HepG2 (cell line): ENCODE data around the gene RESP18. TPM values are rescaled to one million over a fixed set of nuclear protein-coding genes. Genes with fewer than 3 reads are reported as not detected.
A peak's percentile ranks its signal among the peaks of the same experiment; 100 is the strongest.

Experiments used
- FIP1L1 ChIP-seq: fragments of 200-400 bp; formaldehyde crosslinking; IDR thresholded peaks from 2 replicates; pipeline ENCODE4 v1.6.1; 2018; ENCODE audit warnings: low read depth, mild to moderate bottlenecking, low read length, moderate library complexity, borderline replicate concordance; ENCODE audit not compliant: insufficient read depth
- HES4 ChIP-seq: sonication (generic); formaldehyde crosslinking; IDR thresholded peaks from 2 replicates; pipeline ENCODE4 v1.9.0; 2021; ENCODE audit warnings: mild to moderate bottlenecking, missing genetic modification reagents, borderline replicate concordance
- HIVEP1 ChIP-seq: sonication (generic); formaldehyde crosslinking; IDR thresholded peaks from 2 replicates; pipeline ENCODE4 v1.4.0; 2020; ENCODE audit warnings: mild to moderate bottlenecking, missing genetic modification reagents
- JDP2 ChIP-seq: sonication (generic); formaldehyde crosslinking; IDR thresholded peaks from 2 replicates; pipeline ENCODE4 v1.8.1; 2022; ENCODE audit warnings: missing genetic modification reagents, borderline replicate concordance
- PRDM10 ChIP-seq: sonication (generic); formaldehyde crosslinking; IDR thresholded peaks from 2 replicates; pipeline ENCODE4 v1.4.0; 2020; ENCODE audit warnings: low read depth, missing genetic modification reagents
- SNAI1 ChIP-seq: sonication (generic); formaldehyde crosslinking; IDR thresholded peaks from 2 replicates; pipeline ENCODE4 v1.5.0; 2020; ENCODE audit warnings: mild to moderate bottlenecking, missing genetic modification reagents, borderline replicate concordance
- ZFP41 ChIP-seq: sonication (generic); formaldehyde crosslinking; IDR thresholded peaks from 2 replicates; pipeline ENCODE4 v1.4.0; 2020; ENCODE audit warnings: mild to moderate bottlenecking, missing genetic modification reagents, borderline replicate concordance
- ZNF432 ChIP-seq: sonication (generic); formaldehyde crosslinking; IDR thresholded peaks from 2 replicates; pipeline ENCODE4 v1.5.0; 2020; ENCODE audit warnings: missing genetic modification reagents, mild to moderate bottlenecking, borderline replicate concordance
- polyA plus RNA-seq, 8 experiments: library from polyadenylated mRNA; depleted of rRNA in 3 of 8; stranded (reverse) in 7 of 8; unstranded in 1 of 8; fragments of >200 nt; fragmentation: Illumina TruSeq in 4 of 8; extraction: Trizol in 4 of 8; gene quantifications; 2 replicates each; pipeline versions ENCODE4 v1.2.1 to v1.2.3, GENCODE V29; 2011 to 2016; ENCODE audit warnings: low read depth in 4 of 8, missing spikeins in 1 of 8, mixed read lengths in 1 of 8; ENCODE audit not compliant: insufficient read depth in 1 of 8
- total RNA-seq, 5 experiments: library from RNA; depleted of rRNA; stranded (reverse); fragments of >200 nt; fragmentation: Illumina TruSeq; extraction: Trizol; gene quantifications; 2 replicates each; pipeline ENCODE4 v1.2.3, GENCODE V29; 2016; ENCODE audit warnings: low read depth in 1 of 5
- TF ChIP-seq, protein P1 (sequence below): sonication (generic); formaldehyde crosslinking; IDR thresholded peaks from 2 replicates; pipeline ENCODE4 v1.4.0; 2020; ENCODE audit warnings: low read depth, mild to moderate bottlenecking, missing genetic modification reagents
- TF ChIP-seq, protein P2 (sequence below): sonication (generic); formaldehyde crosslinking; IDR thresholded peaks from 2 replicates; pipeline ENCODE4 v1.4.0; 2020; ENCODE audit warnings: missing genetic modification reagents
- TF ChIP-seq, protein P3 (sequence below), 2 experiments: fragments of 450-650 bp in 1 of 2; sonication (generic) in 1 of 2; formaldehyde crosslinking in 1 of 2; IDR thresholded peaks; 2 replicates each; pipeline versions ENCODE4 v1.6.1 to v1.8.0; 2016 to 2022; ENCODE audit warnings: antibody characterized with exemption in 1 of 2, mild to moderate bottlenecking in 1 of 2, missing genetic modification reagents in 1 of 2

Gene RESP18
- total and polyA plus RNA-seq, 2 of the 13 experiments (the other 11 are each of a cell fraction or from before 2014, with no cell fraction given) = not detected

- TF ChIP-seq, protein P1, sequence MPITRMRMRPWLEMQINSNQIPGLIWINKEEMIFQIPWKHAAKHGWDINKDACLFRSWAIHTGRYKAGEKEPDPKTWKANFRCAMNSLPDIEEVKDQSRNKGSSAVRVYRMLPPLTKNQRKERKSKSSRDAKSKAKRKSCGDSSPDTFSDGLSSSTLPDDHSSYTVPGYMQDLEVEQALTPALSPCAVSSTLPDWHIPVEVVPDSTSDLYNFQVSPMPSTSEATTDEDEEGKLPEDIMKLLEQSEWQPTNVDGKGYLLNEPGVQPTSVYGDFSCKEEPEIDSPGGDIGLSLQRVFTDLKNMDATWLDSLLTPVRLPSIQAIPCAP (CRISPR knock-in tag) = no peak
- TF ChIP-seq PRDM10 (CRISPR knock-in tag) (no peak), JDP2 (CRISPR knock-in tag) (no peak), HES4 (CRISPR knock-in tag) (no peak), HIVEP1 (CRISPR knock-in tag) (peak; percentile 11; the same call in 1 of the 2 replicates), SNAI1 (CRISPR knock-in tag) (no peak), ZNF432 (CRISPR knock-in tag) (no peak), FIP1L1 (no peak), ZFP41 (CRISPR knock-in tag) (no peak)
- TF ChIP-seq, protein P2, sequence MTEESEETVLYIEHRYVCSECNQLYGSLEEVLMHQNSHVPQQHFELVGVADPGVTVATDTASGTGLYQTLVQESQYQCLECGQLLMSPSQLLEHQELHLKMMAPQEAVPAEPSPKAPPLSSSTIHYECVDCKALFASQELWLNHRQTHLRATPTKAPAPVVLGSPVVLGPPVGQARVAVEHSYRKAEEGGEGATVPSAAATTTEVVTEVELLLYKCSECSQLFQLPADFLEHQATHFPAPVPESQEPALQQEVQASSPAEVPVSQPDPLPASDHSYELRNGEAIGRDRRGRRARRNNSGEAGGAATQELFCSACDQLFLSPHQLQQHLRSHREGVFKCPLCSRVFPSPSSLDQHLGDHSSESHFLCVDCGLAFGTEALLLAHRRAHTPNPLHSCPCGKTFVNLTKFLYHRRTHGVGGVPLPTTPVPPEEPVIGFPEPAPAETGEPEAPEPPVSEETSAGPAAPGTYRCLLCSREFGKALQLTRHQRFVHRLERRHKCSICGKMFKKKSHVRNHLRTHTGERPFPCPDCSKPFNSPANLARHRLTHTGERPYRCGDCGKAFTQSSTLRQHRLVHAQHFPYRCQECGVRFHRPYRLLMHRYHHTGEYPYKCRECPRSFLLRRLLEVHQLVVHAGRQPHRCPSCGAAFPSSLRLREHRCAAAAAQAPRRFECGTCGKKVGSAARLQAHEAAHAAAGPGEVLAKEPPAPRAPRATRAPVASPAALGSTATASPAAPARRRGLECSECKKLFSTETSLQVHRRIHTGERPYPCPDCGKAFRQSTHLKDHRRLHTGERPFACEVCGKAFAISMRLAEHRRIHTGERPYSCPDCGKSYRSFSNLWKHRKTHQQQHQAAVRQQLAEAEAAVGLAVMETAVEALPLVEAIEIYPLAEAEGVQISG = peak; percentile 28; the same call in 1 of the 2 replicates
- TF ChIP-seq, protein P3, sequence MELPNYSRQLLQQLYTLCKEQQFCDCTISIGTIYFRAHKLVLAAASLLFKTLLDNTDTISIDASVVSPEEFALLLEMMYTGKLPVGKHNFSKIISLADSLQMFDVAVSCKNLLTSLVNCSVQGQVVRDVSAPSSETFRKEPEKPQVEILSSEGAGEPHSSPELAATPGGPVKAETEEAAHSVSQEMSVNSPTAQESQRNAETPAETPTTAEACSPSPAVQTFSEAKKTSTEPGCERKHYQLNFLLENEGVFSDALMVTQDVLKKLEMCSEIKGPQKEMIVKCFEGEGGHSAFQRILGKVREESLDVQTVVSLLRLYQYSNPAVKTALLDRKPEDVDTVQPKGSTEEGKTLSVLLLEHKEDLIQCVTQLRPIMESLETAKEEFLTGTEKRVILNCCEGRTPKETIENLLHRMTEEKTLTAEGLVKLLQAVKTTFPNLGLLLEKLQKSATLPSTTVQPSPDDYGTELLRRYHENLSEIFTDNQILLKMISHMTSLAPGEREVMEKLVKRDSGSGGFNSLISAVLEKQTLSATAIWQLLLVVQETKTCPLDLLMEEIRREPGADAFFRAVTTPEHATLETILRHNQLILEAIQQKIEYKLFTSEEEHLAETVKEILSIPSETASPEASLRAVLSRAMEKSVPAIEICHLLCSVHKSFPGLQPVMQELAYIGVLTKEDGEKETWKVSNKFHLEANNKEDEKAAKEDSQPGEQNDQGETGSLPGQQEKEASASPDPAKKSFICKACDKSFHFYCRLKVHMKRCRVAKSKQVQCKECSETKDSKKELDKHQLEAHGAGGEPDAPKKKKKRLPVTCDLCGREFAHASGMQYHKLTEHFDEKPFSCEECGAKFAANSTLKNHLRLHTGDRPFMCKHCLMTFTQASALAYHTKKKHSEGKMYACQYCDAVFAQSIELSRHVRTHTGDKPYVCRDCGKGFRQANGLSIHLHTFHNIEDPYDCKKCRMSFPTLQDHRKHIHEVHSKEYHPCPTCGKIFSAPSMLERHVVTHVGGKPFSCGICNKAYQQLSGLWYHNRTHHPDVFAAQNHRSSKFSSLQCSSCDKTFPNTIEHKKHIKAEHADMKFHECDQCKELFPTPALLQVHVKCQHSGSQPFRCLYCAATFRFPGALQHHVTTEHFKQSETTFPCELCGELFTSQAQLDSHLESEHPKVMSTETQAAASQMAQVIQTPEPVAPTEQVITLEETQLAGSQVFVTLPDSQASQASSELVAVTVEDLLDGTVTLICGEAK (IDR thresholded peaks at IDR 0.05) = no peak
- TF ChIP-seq, protein P3 (CRISPR knock-in tag; IDR thresholded peaks at IDR 0.05) = no peak
These were observed 33.7 kb downstream of the RESP18 start (continued) for GRCh38 chr2:219298759-219299371.
